ENCODE results near the gene EYA4.

EYA4 gene

GRCh38 chr6:133297657-133298056, 56.5 kb downstream of the EYA4 start:
- DNase-seq (ENCODE audit: low spot score in 2 of 2) = no peak
- no peak overlapping the region for H3K4me3 Mint-ChIP-seq
- no peak for ATAC-seq
- H3K36me3 Mint-ChIP-seq = no peaks in the 10 kb centered on the region
- H3K4me1 Mint-ChIP-seq = no peaks in the 10 kb centered on the region
- H3K27ac Mint-ChIP-seq = no peak overlapping the region
- H3K9me3 Mint-ChIP-seq = peaks cover 3% of the 10 kb centered on the region

DNA sequence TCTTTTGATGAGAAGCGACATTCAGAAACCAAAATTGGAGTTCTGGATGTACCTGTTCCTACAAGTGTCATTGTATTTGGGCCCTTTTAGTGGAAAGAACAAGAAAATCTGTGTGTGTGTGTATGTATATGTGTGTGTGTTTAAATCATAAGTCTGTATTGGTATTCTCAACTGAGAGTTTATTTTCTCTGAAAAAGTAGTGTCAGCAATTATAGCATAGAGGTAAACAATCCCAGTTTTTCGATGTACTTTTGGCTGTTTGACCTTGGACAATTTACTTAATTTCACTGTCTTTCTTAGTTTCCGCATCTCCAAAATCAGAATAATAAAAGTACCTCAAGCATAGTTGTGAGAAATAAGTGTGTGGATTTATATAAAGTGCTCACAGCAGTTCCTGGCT, 57.2 kb downstream of the EYA4 start:
- ATAC-seq (no peak), DNase-seq (ENCODE audit: low spot score in 2 of 2) (no peak)
- Mint-ChIP-seq H3K4me1 (no peaks in the 10 kb centered on the region), H3K4me3 (no peak overlapping the region), H3K9me3 (peaks cover 3% of the 10 kb centered on the region), H3K27ac (no peak overlapping the region), H3K36me3 (no peaks in the 10 kb centered on the region)

DNA sequence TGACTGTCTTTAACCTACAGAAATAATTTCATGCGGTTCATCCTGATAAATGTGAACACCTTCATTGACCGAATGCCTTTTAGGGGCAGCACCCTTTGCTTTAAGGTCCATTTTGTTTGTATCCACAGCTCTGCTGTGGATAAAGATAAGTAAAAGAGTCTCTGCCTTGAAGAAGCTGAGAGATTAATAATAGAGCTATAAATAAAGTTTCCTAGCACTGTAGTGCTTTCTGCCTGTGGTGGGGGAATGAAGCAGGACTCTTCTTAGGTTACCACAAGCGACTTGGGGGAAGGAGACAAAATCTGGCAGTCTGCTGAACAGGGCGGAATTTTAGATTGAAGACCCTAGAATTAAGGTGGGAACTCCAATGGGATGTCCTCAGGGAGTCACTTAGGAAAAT, 57.6 kb downstream of the EYA4 start:
- no peak overlapping the region for H3K4me3 Mint-ChIP-seq
- no peaks in the 10 kb centered on the region for H3K4me1 Mint-ChIP-seq
- H3K27ac Mint-ChIP-seq = no peak overlapping the region
- no peak for ATAC-seq
- H3K36me3 Mint-ChIP-seq = no peaks in the 10 kb centered on the region
- DNase-seq (ENCODE audit: low spot score in 2 of 2) = no peak
- peaks cover 3% of the 10 kb centered on the region for H3K9me3 Mint-ChIP-seq

DNA sequence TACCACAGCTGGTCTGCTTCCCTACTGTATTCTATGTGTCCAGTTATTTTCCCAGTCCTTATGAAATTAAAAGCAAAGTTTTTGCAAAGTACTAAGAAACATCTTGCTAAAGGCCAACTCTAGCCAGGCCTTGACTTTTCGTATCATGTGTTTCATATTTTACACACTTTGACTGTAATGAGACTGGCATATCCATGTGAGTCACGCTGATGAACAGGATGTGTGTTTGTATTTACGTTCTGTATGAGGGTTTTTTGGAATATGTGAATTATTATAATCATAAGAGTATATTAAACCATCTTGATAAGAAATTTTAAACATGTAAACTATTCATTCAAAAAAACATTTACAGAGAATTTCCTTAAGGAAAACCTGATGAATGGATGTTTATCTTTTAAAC, 59.7 kb downstream of the EYA4 start:
- Mint-ChIP-seq H3K36me3 (no peaks in the 10 kb centered on the region), H3K27ac (no peak overlapping the region), H3K4me1 (no peaks in the 10 kb centered on the region), H3K9me3 (peaks cover 2% of the 10 kb centered on the region), H3K4me3 (no peak overlapping the region)
- DNase-seq (ENCODE audit: low spot score in 2 of 2) = no peak
- ATAC-seq = no peak

DNA sequence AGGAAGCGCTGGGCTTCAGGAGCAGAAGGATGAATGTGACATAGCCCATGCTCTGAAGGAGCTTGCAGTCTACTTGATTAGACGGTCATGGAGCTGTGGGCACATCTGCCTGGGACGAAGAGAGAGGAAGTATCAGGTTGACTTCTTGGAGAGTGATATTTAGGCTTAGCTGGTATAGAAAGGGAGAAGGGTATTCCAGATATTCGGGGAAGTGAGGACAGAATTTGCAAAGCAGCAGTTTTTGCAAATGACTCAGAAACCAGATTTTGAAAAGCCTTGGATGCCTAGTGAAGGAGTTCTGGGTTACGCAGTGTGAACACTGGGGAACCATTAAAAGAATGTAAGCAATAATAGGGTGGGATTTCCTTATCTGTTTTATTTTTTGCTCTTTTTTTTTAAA, 60.7 kb downstream of the EYA4 start:
- H3K4me3 Mint-ChIP-seq = no peak overlapping the region
- no peak for ATAC-seq
- DNase-seq (ENCODE audit: low spot score in 2 of 2) = no peak
- no peaks in the 10 kb centered on the region for H3K9me3 Mint-ChIP-seq
- no peaks in the 10 kb centered on the region for H3K36me3 Mint-ChIP-seq
- H3K27ac Mint-ChIP-seq = no peak overlapping the region
- H3K4me1 Mint-ChIP-seq = no peaks in the 10 kb centered on the region

DNA sequence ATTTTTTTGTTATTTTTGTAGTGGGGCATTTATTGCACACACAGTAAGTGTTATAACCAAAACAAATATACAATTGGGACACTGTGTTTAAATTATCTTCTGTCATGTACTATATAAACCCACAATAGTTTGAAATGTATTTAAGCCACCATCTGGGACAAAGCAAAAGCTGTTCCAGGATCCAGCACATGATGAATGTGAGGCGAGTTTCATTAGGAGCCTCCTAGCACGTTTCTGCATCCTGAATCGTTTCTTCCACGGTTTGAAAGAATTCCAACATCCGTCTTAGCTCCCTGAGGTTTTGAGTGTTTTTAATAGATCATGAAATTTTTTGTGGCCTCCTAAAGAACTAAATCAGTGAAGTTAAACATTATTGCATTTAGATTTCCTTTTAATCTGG, 65.8 kb downstream of the EYA4 start:
- peaks cover 2% of the 10 kb centered on the region for H3K9me3 Mint-ChIP-seq
- H3K4me3 Mint-ChIP-seq = no peak overlapping the region
- H3K36me3 Mint-ChIP-seq = no peaks in the 10 kb centered on the region
- H3K27ac Mint-ChIP-seq = no peak overlapping the region
- H3K4me1 Mint-ChIP-seq = no peaks in the 10 kb centered on the region
- DNase-seq (ENCODE audit: low spot score in 2 of 2) (no peak), ATAC-seq (no peak)

DNA sequence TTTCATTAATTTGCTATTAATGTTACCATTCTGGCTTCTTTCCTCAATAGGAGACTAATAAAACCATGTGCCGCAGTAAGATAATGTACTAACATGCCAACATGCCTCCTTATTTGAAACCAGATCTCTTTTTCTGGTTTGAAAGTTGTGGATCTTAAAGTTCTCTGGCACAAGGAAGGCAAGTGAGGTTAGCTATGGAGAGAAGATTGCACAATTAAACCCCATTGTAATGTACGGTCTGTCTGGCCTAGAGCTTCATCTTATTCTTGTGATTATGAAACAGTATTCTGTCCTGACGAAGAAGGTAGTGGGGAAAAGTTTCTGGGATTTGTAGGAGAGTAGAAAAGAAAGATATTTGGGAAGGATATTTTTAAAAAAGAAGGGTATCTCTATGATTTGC, 68.4 kb downstream of the EYA4 start:
- no peaks in the 10 kb centered on the region for H3K4me1 Mint-ChIP-seq
- peaks cover 2% of the 10 kb centered on the region for H3K9me3 Mint-ChIP-seq
- no peak overlapping the region for H3K4me3 Mint-ChIP-seq
- H3K27ac Mint-ChIP-seq = no peak overlapping the region
- DNase-seq (ENCODE audit: low spot score in 2 of 2) (no peak), ATAC-seq (no peak)
- no peaks in the 10 kb centered on the region for H3K36me3 Mint-ChIP-seq

DNA sequence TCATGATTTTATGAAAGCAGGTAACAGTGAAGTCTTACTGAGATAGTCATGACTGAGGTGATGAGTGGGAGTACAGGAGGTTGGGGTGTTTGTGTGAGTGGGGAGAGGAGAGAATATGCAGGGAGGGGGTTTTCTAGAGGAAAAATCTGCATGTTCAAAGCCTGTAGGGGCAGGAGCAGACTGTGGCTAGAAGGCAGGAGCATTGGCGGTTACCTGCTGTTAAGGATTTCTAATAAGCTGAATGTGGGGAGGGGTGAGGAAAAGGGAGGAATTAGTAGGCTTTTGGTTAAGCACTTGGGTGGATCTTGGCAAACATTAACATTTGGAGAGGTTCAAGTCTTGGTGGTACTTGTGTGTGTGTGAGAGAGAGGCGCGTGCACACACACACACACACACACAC, 70.8 kb downstream of the EYA4 start:
- Mint-ChIP-seq H3K36me3 (no peaks in the 10 kb centered on the region), H3K27ac (no peak overlapping the region), H3K4me1 (no peaks in the 10 kb centered on the region), H3K4me3 (no peak overlapping the region), H3K9me3 (peaks cover 2% of the 10 kb centered on the region)
- DNase-seq (ENCODE audit: low spot score in 2 of 2) (no peak), ATAC-seq (no peak)

GRCh38 chr6:133313068-133313467, 71.9 kb downstream of the EYA4 start:
- H3K27ac Mint-ChIP-seq = no peak overlapping the region
- DNase-seq (ENCODE audit: low spot score in 2 of 2) = no peak
- H3K36me3 Mint-ChIP-seq = no peaks in the 10 kb centered on the region
- no peak for ATAC-seq
- H3K9me3 Mint-ChIP-seq = peaks cover under 1% of the 10 kb centered on the region
- no peak overlapping the region for H3K4me3 Mint-ChIP-seq
- no peaks in the 10 kb centered on the region for H3K4me1 Mint-ChIP-seq

DNA sequence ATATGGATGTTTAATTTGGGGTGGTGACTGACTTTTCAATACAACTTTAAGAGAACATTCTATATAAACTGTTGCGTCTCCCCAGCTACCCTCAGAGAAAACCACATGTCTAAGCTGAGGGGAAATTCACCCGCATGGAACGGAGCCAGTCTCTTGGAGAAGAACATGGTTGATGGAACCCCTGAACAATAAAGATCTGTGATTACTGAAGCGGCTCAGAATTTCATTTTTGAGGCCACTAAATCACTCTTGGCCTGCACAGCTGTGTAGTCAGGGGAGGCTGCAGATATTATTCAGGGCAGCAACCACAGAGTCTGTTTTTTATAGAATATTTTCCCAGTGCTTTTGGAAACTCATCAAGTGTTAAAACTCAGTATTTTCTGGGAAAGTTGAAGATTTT, 73.8 kb downstream of the EYA4 start:
- DNase-seq (ENCODE audit: low spot score in 2 of 2) = no peak
- H3K36me3 Mint-ChIP-seq = no peaks in the 10 kb centered on the region
- no peaks in the 10 kb centered on the region for H3K4me1 Mint-ChIP-seq
- H3K4me3 Mint-ChIP-seq = no peak overlapping the region
- ATAC-seq = no peak
- H3K27ac Mint-ChIP-seq = no peak overlapping the region
- H3K9me3 Mint-ChIP-seq = no peaks in the 10 kb centered on the region

DNA sequence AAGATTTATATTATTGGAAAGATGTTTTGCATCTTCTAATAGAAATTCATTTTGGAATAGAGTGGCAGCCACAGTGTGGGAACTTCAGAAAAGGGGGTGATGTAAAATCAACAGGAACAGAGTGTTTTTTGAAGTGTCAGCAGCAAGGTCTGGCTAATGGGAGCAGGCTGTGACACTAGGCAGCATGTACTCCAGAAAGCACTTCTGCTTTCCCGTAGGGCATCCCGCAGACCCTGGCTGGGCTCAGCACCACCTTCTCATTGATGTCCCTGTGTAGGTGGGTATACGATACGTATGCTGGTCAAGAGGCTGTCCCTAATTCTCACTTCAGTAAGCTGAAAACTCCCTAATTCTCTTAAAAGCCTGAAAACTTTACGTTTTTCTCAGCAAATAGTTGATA, 74.7 kb downstream of the EYA4 start:
- H3K9me3 Mint-ChIP-seq = no peaks in the 10 kb centered on the region
- ATAC-seq = no peak
- DNase-seq (ENCODE audit: low spot score in 2 of 2) = no peak
- no peaks in the 10 kb centered on the region for H3K36me3 Mint-ChIP-seq
- H3K4me1 Mint-ChIP-seq = no peaks in the 10 kb centered on the region
- H3K27ac Mint-ChIP-seq = no peak overlapping the region
- no peak overlapping the region for H3K4me3 Mint-ChIP-seq

- H3K36me3 Mint-ChIP-seq = no peaks in the 10 kb centered on the region
- no peaks in the 10 kb centered on the region for H3K4me1 Mint-ChIP-seq
- H3K4me3 Mint-ChIP-seq = no peak overlapping the region
- no peak overlapping the region for H3K27ac Mint-ChIP-seq
- no peaks in the 10 kb centered on the region for H3K9me3 Mint-ChIP-seq
- ATAC-seq (no peak), DNase-seq (ENCODE audit: low spot score in 2 of 2) (no peak)
These were observed 76.5 kb downstream of the EYA4 start for GRCh38 chr6:133317704-133318103.

- H3K4me1 Mint-ChIP-seq = no peaks in the 10 kb centered on the region
- peaks cover 2% of the 10 kb centered on the region for H3K9me3 Mint-ChIP-seq
- DNase-seq (ENCODE audit: low spot score in 2 of 2) (no peak), ATAC-seq (no peak)
- H3K27ac Mint-ChIP-seq = no peak overlapping the region
- H3K4me3 Mint-ChIP-seq = no peak overlapping the region
- no peaks in the 10 kb centered on the region for H3K36me3 Mint-ChIP-seq
These were observed 85.4 kb downstream of the EYA4 start for GRCh38 chr6:133326584-133326983.

GRCh38 chr6:133333852-133334251, 92.7 kb downstream of the EYA4 start:
- no peaks in the 10 kb centered on the region for H3K4me1 Mint-ChIP-seq
- H3K4me3 Mint-ChIP-seq = no peak overlapping the region
- ATAC-seq (no peak), DNase-seq (ENCODE audit: low spot score in 2 of 2) (no peak)
- H3K27ac Mint-ChIP-seq = no peak overlapping the region
- no peaks in the 10 kb centered on the region for H3K9me3 Mint-ChIP-seq
- H3K36me3 Mint-ChIP-seq = no peaks in the 10 kb centered on the region

DNA sequence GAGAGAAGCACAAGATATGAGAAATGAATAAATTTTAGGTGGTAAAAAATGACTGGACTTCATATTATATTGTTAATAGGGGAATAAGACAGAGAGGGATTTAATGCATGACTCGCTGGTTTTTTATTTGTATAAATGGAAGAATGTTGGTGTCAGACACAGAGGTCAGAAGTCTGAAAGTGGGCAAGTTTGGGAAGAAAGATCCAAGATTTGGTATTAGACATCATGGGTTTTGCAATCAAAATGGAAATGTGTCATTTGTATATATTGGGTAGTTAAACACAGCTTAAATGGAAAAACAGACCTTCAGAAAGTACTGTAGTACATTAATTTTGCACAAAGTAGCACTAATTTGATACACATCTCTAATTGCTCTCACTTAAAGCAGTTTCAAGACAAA, 96.2 kb downstream of the EYA4 start:
- no peak overlapping the region for H3K27ac Mint-ChIP-seq
- DNase-seq (ENCODE audit: low spot score in 2 of 2) = no peak
- H3K4me1 Mint-ChIP-seq = no peaks in the 10 kb centered on the region
- no peak for ATAC-seq
- H3K4me3 Mint-ChIP-seq = no peak overlapping the region
- H3K9me3 Mint-ChIP-seq = no peaks in the 10 kb centered on the region
- H3K36me3 Mint-ChIP-seq = no peaks in the 10 kb centered on the region

DNA sequence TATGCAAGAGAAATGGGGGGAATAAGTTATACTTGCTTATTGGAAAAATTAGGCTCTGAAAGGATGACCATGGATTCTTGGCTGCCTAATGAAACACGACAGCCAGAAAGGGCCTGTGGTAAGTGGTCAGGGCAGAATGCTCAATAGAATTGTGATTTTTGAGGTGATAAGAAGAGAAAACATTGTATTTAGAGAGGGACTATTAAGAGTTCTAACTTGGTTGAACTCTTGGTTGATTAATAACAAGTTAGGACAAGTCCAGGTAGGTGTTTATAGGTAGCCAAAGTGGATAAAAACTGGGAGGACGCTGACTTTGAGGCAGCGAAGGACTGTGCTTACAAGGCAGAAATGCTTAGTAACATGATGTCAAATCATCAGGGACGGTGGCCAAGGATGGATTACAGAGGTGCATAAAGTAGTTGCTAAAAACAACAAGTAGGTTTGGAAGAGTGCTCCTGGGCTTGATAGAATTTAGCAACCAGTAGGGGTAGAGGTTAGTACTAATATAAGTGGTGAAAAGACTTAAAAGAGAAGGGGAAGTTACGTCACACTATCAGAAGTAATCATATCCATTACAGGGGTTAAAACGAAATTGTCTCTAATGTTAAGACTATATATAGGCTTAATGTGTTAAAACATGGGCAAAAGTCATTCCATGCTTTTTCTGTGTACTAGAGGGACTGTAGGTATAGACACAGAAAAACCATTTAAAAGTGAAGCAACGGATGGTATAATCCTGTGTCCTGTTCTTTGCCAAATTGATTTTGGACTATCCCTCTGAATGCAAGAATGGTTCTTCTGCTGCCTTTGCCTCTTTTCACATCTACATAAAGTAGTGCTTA, 98.6 kb downstream of the EYA4 start:
- DNase-seq (ENCODE audit: low spot score in 2 of 2) (no peak), ATAC-seq (no peak)
- peaks cover 2% of the 10 kb centered on the region for H3K9me3 Mint-ChIP-seq
- no peaks in the 10 kb centered on the region for H3K36me3 Mint-ChIP-seq
- no peaks in the 10 kb centered on the region for H3K4me1 Mint-ChIP-seq
- no peak overlapping the region for H3K27ac Mint-ChIP-seq
- no peak overlapping the region for H3K4me3 Mint-ChIP-seq

- no peak for DNase-seq (ENCODE audit: low spot score in 2 of 2)
These were observed 99.4 kb downstream of the EYA4 start for GRCh38 chr6:133340557-133340956.

More at GRCh38 chr6:133340557-133340956, 99.4 kb downstream of the EYA4 start:
- Mint-ChIP-seq H3K4me3 (no peak overlapping the region), H3K9me3 (peaks cover 2% of the 10 kb centered on the region), H3K36me3 (no peaks in the 10 kb centered on the region), H3K4me1 (no peaks in the 10 kb centered on the region), H3K27ac (no peak overlapping the region)
- no peak for ATAC-seq

Data from stimulated activated effector memory CD8-positive, alpha-beta T cell treated with anti-CD3 and anti-CD28 coated beads, Interleukin-12 subunit alpha, Interleukin-12 subunit beta, amount 100 ng/mL, for 72 hours (primary cell).